KMS-11 (cell line): ENCODE measurements around the gene CFAP46.

Source experiments
- H2AFZ ChIP-seq: fragments of 200-600 bp; sonication (generic); 2 replicates; pipeline ENCODE4 v1.6.1; 2016; ENCODE audit warnings: antibody characterized with exemption, mixed run types, low read depth
- H3K27ac ChIP-seq: fragments of 200-600 bp; sonication (generic); 2 replicates; pipeline ENCODE4 v1.6.1; 2016; ENCODE audit warnings: mild to moderate bottlenecking, mixed run types
- H3K27me3 ChIP-seq: fragments of 200-600 bp; sonication (generic); 2 replicates; pipeline ENCODE4 v1.6.1; 2017; ENCODE audit warnings: mild to moderate bottlenecking, low read depth, mixed run types, moderate library complexity; ENCODE audit not compliant: insufficient read depth
- H3K36me3 ChIP-seq: fragments of 200-600 bp; sonication (generic); 2 replicates; pipeline ENCODE4 v1.6.1; 2017; ENCODE audit warnings: mild to moderate bottlenecking, mixed run types; ENCODE audit not compliant: insufficient read depth
- H3K4me1 ChIP-seq: fragments of 200-600 bp; sonication (generic); 2 replicates; pipeline ENCODE4 v1.6.1; 2016; ENCODE audit warnings: mild to moderate bottlenecking, low read depth, mixed run types; ENCODE audit not compliant: poor library complexity, severe bottlenecking
- H3K4me2 ChIP-seq: fragments of 200-600 bp; sonication (generic); 2 replicates; pipeline ENCODE4 v1.7.0; 2016; ENCODE audit warnings: mild to moderate bottlenecking, mixed run types
- H3K4me3 ChIP-seq: fragments of 200-600 bp; sonication (generic); IDR thresholded peaks from 2 replicates; pipeline ENCODE4 v1.6.1; 2017; ENCODE audit warnings: low read depth, low read length, mixed read lengths; ENCODE audit not compliant: insufficient read depth
- H3K79me2 ChIP-seq: fragments of 200-600 bp; sonication (generic); 2 replicates; pipeline ENCODE4 v1.6.1; 2016; ENCODE audit warnings: low read depth, mixed run types; ENCODE audit not compliant: insufficient read depth
- H3K9ac ChIP-seq: fragments of 200-600 bp; sonication (generic); 2 replicates; pipeline ENCODE4 v1.6.1; 2016; ENCODE audit warnings: mild to moderate bottlenecking, mixed run types
- H4K20me1 ChIP-seq: fragments of 200-600 bp; sonication (generic); 2 replicates; pipeline ENCODE4 v1.6.1; 2016; ENCODE audit warnings: mild to moderate bottlenecking, mixed run types; ENCODE audit not compliant: insufficient read depth
- TF ChIP-seq, protein P1 (sequence below): fragments of 200-600 bp; sonication (generic); conservative IDR thresholded peaks from 2 replicates; pipeline ENCODE4 v1.6.1; 2017; ENCODE audit warnings: low read depth, mild to moderate bottlenecking, antibody characterized with exemption, low read length, moderate library complexity, mixed read lengths

CFAP46 gene

DNA sequence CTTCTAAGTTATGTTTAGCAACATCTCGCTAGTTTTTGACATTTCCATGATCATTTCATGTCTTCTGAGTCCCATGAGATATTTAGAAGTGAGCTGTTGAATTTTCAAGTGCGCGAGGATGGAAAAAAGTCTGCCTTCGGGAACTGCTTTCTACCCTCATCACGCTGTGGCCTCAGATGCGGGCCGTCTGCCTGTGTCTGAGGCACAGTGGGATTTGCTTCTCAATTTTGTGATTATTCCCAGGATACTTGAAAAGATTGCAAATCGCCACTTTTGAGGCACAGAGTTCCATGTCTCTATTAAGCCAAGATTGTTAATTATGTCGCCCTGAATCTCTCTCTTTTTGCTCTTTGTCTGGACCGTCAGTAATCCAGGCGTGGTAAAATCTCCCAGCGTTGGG lies 125.7 kb downstream of the CFAP46 start:
- Histone ChIP-seq H3K4me2 (no peak overlapping the region), H2AFZ (no peak overlapping the region), H3K9ac (no peak overlapping the region), H3K27ac (no peak overlapping the region), H3K36me3 (no peaks in the 10 kb centered on the region), H3K4me1 (no peaks in the 10 kb centered on the region), H3K79me2 (no peaks in the 10 kb centered on the region), H3K27me3 (peaks cover 55% of the 10 kb centered on the region), H4K20me1 (no peaks in the 10 kb centered on the region), H3K4me3 (no peak overlapping the region)
- TF ChIP-seq, protein P1, sequence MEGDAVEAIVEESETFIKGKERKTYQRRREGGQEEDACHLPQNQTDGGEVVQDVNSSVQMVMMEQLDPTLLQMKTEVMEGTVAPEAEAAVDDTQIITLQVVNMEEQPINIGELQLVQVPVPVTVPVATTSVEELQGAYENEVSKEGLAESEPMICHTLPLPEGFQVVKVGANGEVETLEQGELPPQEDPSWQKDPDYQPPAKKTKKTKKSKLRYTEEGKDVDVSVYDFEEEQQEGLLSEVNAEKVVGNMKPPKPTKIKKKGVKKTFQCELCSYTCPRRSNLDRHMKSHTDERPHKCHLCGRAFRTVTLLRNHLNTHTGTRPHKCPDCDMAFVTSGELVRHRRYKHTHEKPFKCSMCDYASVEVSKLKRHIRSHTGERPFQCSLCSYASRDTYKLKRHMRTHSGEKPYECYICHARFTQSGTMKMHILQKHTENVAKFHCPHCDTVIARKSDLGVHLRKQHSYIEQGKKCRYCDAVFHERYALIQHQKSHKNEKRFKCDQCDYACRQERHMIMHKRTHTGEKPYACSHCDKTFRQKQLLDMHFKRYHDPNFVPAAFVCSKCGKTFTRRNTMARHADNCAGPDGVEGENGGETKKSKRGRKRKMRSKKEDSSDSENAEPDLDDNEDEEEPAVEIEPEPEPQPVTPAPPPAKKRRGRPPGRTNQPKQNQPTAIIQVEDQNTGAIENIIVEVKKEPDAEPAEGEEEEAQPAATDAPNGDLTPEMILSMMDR: no peak

DNA sequence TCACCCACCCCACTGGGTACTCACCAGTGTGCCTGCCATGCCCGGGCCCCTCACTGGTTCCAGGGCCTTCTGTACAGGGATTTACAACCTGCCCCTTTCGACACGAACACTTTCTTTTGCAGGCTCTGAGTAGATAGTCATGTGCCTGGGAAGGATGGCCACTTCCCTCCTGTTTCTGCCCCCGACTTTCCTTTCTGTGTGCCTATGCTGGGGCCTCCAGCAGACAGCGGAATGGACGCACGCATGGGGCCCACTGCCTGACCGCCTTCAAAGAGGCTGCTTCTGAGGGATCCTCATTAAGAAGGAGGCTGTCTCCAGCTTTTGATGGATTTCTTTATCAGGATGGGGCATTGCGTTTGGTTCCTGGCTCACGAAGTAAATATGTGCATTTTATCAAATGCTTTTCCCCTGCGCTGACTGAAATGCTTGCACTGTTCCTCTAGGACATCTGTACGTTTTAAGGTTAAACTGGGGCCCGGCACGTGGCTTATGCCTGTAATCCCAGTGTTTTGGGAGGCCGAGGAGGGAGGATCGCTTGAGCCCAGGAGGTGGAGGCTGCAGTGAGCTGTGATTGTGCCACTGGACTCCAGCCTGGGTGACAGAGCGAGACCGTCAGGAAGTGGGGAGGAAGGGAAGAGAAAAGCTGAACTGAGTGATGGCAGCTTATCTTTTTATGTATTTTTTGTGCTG lies 127.1 kb downstream of the CFAP46 start:
- Histone ChIP-seq H2AFZ (no peak overlapping the region), H3K79me2 (no peaks in the 10 kb centered on the region), H3K27ac (no peak overlapping the region), H3K4me2 (no peak overlapping the region), H3K4me1 (no peaks in the 10 kb centered on the region), H3K36me3 (no peaks in the 10 kb centered on the region), H3K4me3 (no peak overlapping the region), H3K9ac (no peak overlapping the region), H3K27me3 (peaks cover 55% of the 10 kb centered on the region), H4K20me1 (no peaks in the 10 kb centered on the region)
- TF ChIP-seq, protein P1: no peak

DNA sequence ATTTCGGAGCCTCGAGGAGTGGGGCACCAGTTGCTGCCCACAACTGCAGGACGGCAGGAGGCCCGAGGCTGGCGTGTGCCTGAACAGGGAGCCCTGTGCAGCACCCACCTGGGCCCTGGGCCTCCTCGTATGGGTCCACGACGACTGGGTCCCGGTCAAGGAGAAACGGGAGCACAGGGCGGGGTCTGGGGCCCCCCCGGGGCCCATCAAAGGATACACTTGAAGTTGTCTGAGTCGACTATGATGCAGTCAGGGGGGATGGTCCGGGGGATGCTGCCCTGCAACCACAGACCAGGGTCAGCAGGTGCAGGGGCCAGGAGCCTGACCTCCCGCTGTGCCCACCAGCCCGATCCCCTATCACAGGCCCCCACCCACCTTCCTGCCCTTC lies 127.9 kb downstream of the CFAP46 start:
- Histone ChIP-seq H2AFZ (no peak overlapping the region), H3K9ac (no peak overlapping the region), H3K79me2 (no peaks in the 10 kb centered on the region), H3K4me3 (no peak overlapping the region), H3K4me1 (no peaks in the 10 kb centered on the region), H3K36me3 (no peaks in the 10 kb centered on the region), H3K4me2 (no peak overlapping the region), H4K20me1 (no peaks in the 10 kb centered on the region), H3K27me3 (peaks cover 55% of the 10 kb centered on the region), H3K27ac (no peak overlapping the region)
- TF ChIP-seq, protein P1: no peak

DNA sequence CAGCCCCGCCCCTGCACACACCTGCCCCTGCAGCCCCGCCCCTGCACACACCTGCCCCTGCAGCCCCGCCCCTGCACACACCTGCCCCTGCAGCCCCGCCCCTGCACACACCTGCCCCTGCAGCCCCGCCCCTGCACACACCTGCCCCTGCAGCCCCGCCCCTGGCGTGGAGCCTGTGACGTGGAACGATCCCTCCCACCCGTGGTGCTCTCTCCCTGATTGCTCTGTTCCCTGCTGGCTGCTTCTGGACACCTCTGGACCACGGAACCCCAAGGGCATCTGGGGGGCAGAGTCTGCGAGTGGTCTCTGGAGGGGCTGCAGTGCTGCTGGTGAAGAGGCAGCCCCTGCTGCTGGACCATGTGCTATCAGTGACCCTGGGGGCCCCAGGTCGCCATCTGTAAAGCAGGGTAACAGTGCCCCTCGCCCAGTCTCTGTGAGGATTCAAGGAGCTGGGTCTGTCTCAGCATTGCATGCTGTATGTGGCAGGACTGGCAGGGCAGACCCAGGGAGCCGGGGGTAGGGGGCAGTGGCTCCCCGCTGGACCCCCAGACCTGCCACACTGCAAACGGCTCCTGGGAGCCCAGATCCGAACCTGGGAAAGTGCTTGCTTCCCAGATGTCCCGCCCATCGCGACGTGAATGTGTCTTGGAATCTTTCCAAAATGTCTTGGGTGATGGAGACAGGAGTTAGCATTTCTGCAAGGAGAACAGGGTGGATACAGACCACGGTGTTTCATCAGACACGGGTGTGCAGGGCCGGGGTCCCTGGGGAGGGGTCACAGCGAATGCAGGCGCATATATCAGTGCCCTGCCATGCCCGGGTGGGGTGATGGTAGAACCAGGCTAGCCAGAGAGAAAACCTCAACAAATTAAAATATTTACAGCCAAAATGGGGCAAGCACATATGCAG lies 128.6 kb downstream of the CFAP46 start:
- H3K4me1 ChIP-seq: no peaks in the 10 kb centered on the region
- no peak overlapping the region for H2AFZ ChIP-seq
- H3K79me2 ChIP-seq: no peaks in the 10 kb centered on the region
- no peaks in the 10 kb centered on the region for H3K36me3 ChIP-seq
- peaks cover 54% of the 10 kb centered on the region for H3K27me3 ChIP-seq
- H3K4me2 ChIP-seq: no peak overlapping the region
- H3K9ac ChIP-seq: no peak overlapping the region
- H3K27ac ChIP-seq: no peak overlapping the region
- no peaks in the 10 kb centered on the region for H4K20me1 ChIP-seq
- TF ChIP-seq, protein P1: no peak
- H3K4me3 ChIP-seq: no peak overlapping the region
